ENCODE results near the gene ZXDC.

ZXDC gene

DNA sequence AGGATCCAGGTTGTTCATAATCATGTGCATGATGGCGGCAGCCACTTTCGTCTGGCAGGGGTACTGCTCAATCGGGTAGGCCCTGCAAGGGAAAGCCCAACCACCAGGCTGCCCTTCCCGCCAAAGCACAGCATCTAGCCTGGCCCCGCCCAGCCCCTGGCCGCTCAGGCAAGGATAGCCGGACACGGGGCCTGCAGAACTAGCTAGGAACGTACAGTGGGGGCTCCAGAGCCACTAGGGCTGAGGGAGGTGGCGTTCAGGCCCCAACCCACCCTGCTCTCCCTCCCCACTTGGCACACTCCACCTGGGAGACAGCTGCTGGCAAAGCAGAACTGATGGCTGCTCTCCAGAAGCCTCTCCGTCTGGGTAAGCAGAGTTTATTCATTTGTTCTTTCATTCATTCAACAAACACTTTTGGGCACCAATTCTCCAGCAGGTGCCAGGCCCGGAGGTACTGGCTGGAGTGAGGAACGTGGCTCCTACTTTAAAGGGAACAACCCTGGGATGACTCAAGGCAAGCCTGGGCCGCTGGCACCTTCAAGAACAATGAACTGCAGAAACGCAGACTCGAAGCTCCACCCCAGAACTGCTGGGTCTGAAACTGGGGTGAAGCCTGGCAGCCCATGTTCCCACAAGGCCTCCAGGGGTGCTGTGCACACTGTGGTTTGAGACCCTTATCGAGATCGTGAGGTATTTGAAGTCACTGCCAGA, 34.1 kb upstream of the ZXDC start:
- no peak for TF ChIP-seq CTCF (conservative IDR thresholded peaks at IDR 0.05; ENCODE audit: low read depth, low read length)
- no peak overlapping the region for H3K4me3 ChIP-seq (ENCODE audit: low read depth, low read length)
- DNase-seq (ENCODE audit: low read depth): no peak

DNA sequence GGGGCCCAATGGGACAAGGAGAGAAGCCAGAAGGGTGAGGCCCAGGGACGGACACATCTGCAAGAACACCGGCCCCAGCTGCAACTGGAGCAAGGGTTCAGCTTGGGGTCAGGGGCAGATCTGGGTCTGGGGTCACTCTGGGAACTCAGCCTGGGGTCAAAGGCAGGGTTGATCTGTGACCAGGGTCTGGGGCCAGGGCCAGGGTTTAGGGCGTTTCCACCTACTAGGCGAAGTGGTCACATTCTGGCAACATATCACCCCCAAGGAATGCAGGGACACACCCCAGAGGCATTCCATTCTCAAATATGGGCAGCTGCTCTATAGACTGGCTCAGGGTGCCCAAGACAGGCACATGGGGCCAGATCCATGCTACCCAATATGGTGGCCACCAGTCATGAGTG, 32.9 kb upstream of the ZXDC start:
- no peak for TF ChIP-seq CTCF (conservative IDR thresholded peaks at IDR 0.05; ENCODE audit: low read depth, low read length)
- no peak overlapping the region for H3K4me3 ChIP-seq (ENCODE audit: low read depth, low read length)
- no peak for DNase-seq (ENCODE audit: low read depth)

DNA sequence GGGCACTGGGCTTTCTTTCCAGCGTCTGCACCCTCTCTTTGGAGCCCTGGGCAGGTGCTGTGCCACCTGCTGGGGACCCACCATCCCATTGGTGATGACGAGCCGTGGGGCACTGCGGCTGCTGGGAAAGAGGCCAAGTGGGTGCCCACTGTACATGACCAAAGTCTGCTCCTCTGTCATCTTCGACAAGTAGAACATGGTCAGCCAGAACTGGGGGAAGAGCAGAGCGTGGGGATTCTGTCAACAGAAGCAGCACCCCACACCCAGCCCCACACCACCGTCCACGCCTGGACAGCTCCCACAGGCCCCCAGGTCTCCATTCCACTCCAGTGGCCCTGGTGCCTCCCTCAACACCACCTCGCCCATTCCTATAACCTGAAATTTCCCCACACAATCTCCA, 32.2 kb upstream of the ZXDC start:
- TF ChIP-seq CTCF (conservative IDR thresholded peaks at IDR 0.05; ENCODE audit: low read depth, low read length): no peak
- no peak overlapping the region for H3K4me3 ChIP-seq (ENCODE audit: low read depth, low read length)
- no peak for DNase-seq (ENCODE audit: low read depth)

GRCh38 chr3:126503701-126504100, 28.0 kb upstream of the ZXDC start:
- DNase-seq (ENCODE audit: low read depth): no peak
- H3K4me3 ChIP-seq (ENCODE audit: low read depth, low read length): no peak overlapping the region
- no peak for TF ChIP-seq CTCF (conservative IDR thresholded peaks at IDR 0.05; ENCODE audit: low read depth, low read length)

DNA sequence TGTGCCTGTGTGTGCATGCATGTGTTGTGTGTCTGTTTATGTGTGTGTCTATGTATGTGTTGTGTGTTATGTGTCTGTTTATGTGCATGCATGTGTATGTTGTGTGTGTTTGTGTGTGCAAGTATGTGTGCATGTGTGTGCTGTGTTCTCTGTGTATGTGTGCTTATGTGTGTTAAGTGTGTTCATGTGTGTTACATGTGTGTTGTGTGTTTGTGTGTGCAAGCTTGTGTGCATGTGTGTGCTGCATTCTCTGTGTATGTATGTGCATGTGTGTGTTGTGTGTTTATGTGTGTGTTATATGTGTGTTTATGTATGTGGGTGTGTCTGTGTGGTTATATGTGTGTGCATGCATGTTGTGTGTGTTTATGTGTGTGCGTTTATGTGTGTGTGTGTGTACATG, 27.0 kb upstream of the ZXDC start:
- H3K4me3 ChIP-seq (ENCODE audit: low read depth, low read length): no peak overlapping the region
- TF ChIP-seq CTCF (conservative IDR thresholded peaks at IDR 0.05; ENCODE audit: low read depth, low read length): no peak
- no peak for DNase-seq (ENCODE audit: low read depth)

GRCh38 chr3:126501736-126502135, 26.0 kb upstream of the ZXDC start:
- no peak for TF ChIP-seq CTCF (conservative IDR thresholded peaks at IDR 0.05; ENCODE audit: low read depth, low read length)
- no peak overlapping the region for H3K4me3 ChIP-seq (ENCODE audit: low read depth, low read length)
- DNase-seq (ENCODE audit: low read depth): no peak

DNA sequence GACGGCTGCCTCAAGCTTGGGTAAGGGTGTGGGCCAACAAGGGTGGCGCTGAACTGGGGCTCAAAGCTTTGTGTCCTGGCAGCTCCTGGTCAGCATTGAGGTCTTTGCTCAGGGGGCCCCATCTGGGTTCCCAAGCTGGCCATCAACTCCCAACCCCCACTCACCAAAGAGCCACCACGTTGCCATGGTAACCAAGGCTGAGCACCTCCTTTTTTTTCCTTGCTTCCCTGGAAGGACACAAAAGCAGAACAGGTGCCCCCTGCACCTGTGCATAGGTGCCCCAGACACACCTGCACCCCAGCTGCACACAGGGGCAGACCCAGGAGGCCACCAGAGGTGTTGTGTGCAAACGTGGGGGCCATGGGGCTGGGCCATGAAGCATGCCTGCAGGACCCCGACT, 25.4 kb upstream of the ZXDC start:
- DNase-seq (ENCODE audit: low read depth): no peak
- no peak overlapping the region for H3K4me3 ChIP-seq (ENCODE audit: low read depth, low read length)

More for the DNA sequence above, 25.4 kb upstream of the ZXDC start:
- no peak for TF ChIP-seq CTCF (conservative IDR thresholded peaks at IDR 0.05; ENCODE audit: low read depth, low read length)

Measured in choroid plexus epithelial cell (primary cell).